Panc1 (cell line): ENCODE measurements around the gene PRKCQ. TPM values are rescaled to one million over a fixed set of nuclear protein-coding genes. Genes with fewer than 3 reads are reported as not detected.

Experiments used
- ATAC-seq: fragments of 200-7000 bp; cut with Tn5 transposase; 2 replicates; pipeline ENCODE4 v1.9.1; 2020; ENCODE audit warnings: mild to moderate bottlenecking, moderate library complexity
- BruUV-seq: library from RNA; stranded (reverse); fragments of 400-500 nt; replicated peaks from 2 replicates; lab custom pipeline; 2021; lab: Mats Ljungman, UMichigan
- CTCF ChIA-PET: fragments of 300-600 bp; sonication (Branson Sonifier 250); formaldehyde crosslinking; loops from one replicate; lab custom pipeline; 2022; ENCODE audit warnings: antibody characterized with exemption; lab: Charles Lee
- POLR2A ChIA-PET: fragments of 300-600 bp; sonication (Branson Sonifier 250); formaldehyde crosslinking; loops from one replicate; lab custom pipeline; 2022; ENCODE audit warnings: antibody characterized with exemption; lab: Charles Lee
- DNase-seq: peaks from one replicate; pipeline ENCODE4 v3.0.0-alpha.2; 2010; ENCODE audit warnings: low read depth, low spot score
- H3K27ac ChIP-seq: 2 replicates; pipeline ENCODE4 v1.5.1; 2011; ENCODE audit warnings: mild to moderate bottlenecking, low read length, inconsistent platforms
- H3K27me3 ChIP-seq: fragments of 200-500 bp; sonication (Bioruptor generic); 2 replicates; pipeline ENCODE4 v1.6.0; 2014; ENCODE audit warnings: low read length, inconsistent platforms; ENCODE audit not compliant: control insufficient read depth, insufficient read depth
- H3K36me3 ChIP-seq: fragments of 200-500 bp; sonication (Bioruptor generic); 2 replicates; pipeline ENCODE4 v1.5.1; 2014; ENCODE audit warnings: inconsistent platforms, mild to moderate bottlenecking, low read length, moderate library complexity; ENCODE audit not compliant: control insufficient read depth, insufficient read depth
- H3K4me1 ChIP-seq: 2 replicates; pipeline ENCODE4 v1.5.1; 2011; ENCODE audit warnings: inconsistent platforms, mild to moderate bottlenecking, low read length, moderate library complexity; ENCODE audit not compliant: control insufficient read depth, insufficient read depth
- H3K4me3 ChIP-seq, 2 experiments: 2 replicates each; pipeline ENCODE4 v1.5.1; 2011 to 2012; ENCODE audit warnings: low read depth in 2 of 2, low read length in 2 of 2, mild to moderate bottlenecking in 2 of 2, inconsistent platforms in 1 of 2, moderate library complexity in 1 of 2
- H3K9me3 ChIP-seq: fragments of 200-500 bp; sonication (Bioruptor generic); 2 replicates; pipeline ENCODE4 v1.5.1; 2014; ENCODE audit warnings: low read depth, mild to moderate bottlenecking, inconsistent platforms, low read length, moderate library complexity; ENCODE audit not compliant: control insufficient read depth, insufficient read depth
- POLR2AphosphoS5 ChIP-seq: IDR thresholded peaks from 2 replicates; pipeline ENCODE4 v1.6.1; 2012; ENCODE audit warnings: mild to moderate bottlenecking, low read depth, low read length, moderate library complexity
- SIN3A ChIP-seq: IDR thresholded peaks from 2 replicates; pipeline ENCODE4 v1.6.1; 2012; ENCODE audit warnings: low read depth, mild to moderate bottlenecking, low read length, moderate library complexity, borderline replicate concordance; ENCODE audit not compliant: insufficient read depth
- TCF7L2 ChIP-seq: IDR thresholded peaks from 2 replicates; pipeline ENCODE4 v1.6.1; 2011; ENCODE audit warnings: mild to moderate bottlenecking, low read depth, low read length, inconsistent platforms
- in situ Hi-C: cut with HindIII; loops from 2 replicates; pipeline ENCODE4 v1.10.0; 2016; ENCODE audit warnings: low sequenced_read_pairs, low pct_unique_long_range_greater_than_20kb
- intact Hi-C: fragments of 100-400 bp; cut with micrococcal nuclease; formaldehyde crosslinking; loops from one replicate; pipeline ENCODE4 v1.10.0; 2022; ENCODE audit not compliant: unreplicated experiment
- total RNA-seq: library from RNA; stranded (reverse); gene quantifications from one replicate; pipeline ENCODE4 v1.2.1, GENCODE V29; 2021; ENCODE audit not compliant: unreplicated experiment
- TF ChIP-seq, protein P1 (sequence below), 2 experiments: IDR thresholded peaks; 2 replicates each; pipeline ENCODE4 v1.6.1; 2011 to 2012; ENCODE audit warnings: low read depth in 2 of 2, control low read depth in 1 of 2, low read length in 1 of 2, mild to moderate bottlenecking in 1 of 2, moderate library complexity in 1 of 2; ENCODE audit not compliant: insufficient read depth in 1 of 2
- TF ChIP-seq, protein P2 (sequence below): fragments of 450-650 bp; IDR thresholded peaks from 2 replicates; pipeline ENCODE4 v1.5.1; 2017; ENCODE audit warnings: mild to moderate bottlenecking

Gene PRKCQ
- total RNA-seq, 1 experiment from 2014 or later: 0.23 TPM

DNA sequence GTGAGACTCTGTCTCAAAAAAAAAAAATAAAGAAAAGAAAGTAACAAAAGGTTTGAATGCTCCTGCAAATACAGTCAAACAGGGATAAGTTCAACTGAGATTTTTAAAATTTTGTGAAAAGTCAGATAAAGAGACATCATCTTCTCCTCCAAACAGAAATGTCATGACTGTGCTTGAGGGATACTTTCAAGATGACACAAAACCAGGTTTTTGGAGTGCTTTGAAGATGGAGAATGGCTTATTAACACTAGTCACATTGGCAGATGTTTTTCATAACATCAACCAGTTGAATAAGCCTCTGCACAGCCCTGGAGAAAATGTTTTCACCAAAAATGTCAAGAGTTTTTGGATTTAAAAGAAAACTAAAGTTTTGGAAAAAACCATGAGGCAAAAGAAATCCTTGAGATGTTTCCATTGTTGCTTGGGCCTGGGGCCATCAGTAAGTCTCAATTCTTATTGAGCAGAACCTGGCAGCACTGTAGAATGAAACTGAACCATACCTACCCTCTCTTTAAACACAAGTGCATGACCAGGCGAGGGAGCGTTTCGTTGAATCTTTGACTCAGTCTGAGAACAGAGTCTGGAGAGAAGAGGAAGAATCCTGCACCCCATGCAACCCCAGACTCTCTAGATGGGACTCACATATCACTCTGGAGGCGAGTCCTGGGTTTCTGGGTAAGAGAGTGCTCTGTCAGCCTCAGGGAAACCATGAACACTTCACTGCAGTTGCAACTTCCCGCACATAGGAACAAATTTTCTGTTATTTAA is 37.4 kb upstream of the PRKCQ start:
- Histone ChIP-seq H3K36me3 (no peaks in the 10 kb centered on the region), H3K9me3 (no peaks in the 10 kb centered on the region), H3K27me3 (no peaks in the 10 kb centered on the region; the same call in 1 of the 2 replicates), H3K27ac (no peak overlapping the region), H3K4me1 (no peaks in the 10 kb centered on the region), H3K4me3 (no peak overlapping the region)
- intact Hi-C loops (no loop called here), in situ Hi-C loops (no loop called here)
- no TSS peak for BruUV-seq
- POLR2A ChIA-PET: no interaction called here
- CTCF ChIA-PET: no interaction called here
- DNase-seq (no peak), ATAC-seq (no peak)
- TF ChIP-seq POLR2AphosphoS5 (no peak), TCF7L2 (no peak), SIN3A (no peak)
- TF ChIP-seq, protein P1, sequence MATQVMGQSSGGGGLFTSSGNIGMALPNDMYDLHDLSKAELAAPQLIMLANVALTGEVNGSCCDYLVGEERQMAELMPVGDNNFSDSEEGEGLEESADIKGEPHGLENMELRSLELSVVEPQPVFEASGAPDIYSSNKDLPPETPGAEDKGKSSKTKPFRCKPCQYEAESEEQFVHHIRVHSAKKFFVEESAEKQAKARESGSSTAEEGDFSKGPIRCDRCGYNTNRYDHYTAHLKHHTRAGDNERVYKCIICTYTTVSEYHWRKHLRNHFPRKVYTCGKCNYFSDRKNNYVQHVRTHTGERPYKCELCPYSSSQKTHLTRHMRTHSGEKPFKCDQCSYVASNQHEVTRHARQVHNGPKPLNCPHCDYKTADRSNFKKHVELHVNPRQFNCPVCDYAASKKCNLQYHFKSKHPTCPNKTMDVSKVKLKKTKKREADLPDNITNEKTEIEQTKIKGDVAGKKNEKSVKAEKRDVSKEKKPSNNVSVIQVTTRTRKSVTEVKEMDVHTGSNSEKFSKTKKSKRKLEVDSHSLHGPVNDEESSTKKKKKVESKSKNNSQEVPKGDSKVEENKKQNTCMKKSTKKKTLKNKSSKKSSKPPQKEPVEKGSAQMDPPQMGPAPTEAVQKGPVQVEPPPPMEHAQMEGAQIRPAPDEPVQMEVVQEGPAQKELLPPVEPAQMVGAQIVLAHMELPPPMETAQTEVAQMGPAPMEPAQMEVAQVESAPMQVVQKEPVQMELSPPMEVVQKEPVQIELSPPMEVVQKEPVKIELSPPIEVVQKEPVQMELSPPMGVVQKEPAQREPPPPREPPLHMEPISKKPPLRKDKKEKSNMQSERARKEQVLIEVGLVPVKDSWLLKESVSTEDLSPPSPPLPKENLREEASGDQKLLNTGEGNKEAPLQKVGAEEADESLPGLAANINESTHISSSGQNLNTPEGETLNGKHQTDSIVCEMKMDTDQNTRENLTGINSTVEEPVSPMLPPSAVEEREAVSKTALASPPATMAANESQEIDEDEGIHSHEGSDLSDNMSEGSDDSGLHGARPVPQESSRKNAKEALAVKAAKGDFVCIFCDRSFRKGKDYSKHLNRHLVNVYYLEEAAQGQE (IDR thresholded peaks at IDR 0.05; ENCODE audit: insufficient read depth in 1 of 2, low read depth in 2 of 2, low read length in 1 of 2): no peak
- TF ChIP-seq, protein P2, sequence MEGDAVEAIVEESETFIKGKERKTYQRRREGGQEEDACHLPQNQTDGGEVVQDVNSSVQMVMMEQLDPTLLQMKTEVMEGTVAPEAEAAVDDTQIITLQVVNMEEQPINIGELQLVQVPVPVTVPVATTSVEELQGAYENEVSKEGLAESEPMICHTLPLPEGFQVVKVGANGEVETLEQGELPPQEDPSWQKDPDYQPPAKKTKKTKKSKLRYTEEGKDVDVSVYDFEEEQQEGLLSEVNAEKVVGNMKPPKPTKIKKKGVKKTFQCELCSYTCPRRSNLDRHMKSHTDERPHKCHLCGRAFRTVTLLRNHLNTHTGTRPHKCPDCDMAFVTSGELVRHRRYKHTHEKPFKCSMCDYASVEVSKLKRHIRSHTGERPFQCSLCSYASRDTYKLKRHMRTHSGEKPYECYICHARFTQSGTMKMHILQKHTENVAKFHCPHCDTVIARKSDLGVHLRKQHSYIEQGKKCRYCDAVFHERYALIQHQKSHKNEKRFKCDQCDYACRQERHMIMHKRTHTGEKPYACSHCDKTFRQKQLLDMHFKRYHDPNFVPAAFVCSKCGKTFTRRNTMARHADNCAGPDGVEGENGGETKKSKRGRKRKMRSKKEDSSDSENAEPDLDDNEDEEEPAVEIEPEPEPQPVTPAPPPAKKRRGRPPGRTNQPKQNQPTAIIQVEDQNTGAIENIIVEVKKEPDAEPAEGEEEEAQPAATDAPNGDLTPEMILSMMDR: no peak

DNA sequence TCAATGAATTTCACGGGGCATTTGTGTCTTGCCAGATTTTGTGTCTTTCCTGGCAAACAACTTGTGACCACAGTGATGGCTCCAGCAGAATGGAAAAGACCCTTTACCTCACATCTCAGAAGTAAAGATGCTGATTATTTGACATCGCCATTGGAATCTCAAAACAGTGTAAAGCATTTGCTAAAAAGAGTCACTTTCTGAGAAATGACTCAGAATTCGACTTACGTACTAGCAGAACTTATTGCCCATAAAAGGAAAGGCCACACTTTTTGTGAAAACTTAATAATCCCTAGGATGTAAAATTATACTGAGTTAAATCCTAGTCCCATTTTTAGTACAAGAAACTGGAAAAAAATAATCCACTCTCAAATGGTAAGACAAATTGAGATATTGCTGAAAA is 35.9 kb upstream of the PRKCQ start:
- in situ Hi-C loops (no loop called here), intact Hi-C loops (no loop called here)
- no TSS peak for BruUV-seq
- no peaks in the 10 kb centered on the region; the same call in 1 of the 2 replicates for H3K27me3 ChIP-seq
- no peaks in the 10 kb centered on the region for H3K9me3 ChIP-seq
- no peaks in the 10 kb centered on the region for H3K4me1 ChIP-seq
- ChIA-PET CTCF (no interaction called here), POLR2A (no interaction called here)
- DNase-seq: no peak
- TF ChIP-seq, protein P2: no peak
- TF ChIP-seq, protein P1 (IDR thresholded peaks at IDR 0.05; ENCODE audit: insufficient read depth in 1 of 2, low read depth in 2 of 2, low read length in 1 of 2): no peak
- TF ChIP-seq POLR2AphosphoS5 (no peak), TCF7L2 (no peak), SIN3A (no peak)
- no peak overlapping the region for H3K4me3 ChIP-seq
- ATAC-seq: no peak
- no peaks in the 10 kb centered on the region for H3K36me3 ChIP-seq
- no peak overlapping the region for H3K27ac ChIP-seq
